Embryonic facial prominence (tissue), 1 donor: ENCODE results near the gene NFYC.

Experiments
- DNase-seq: peaks from one replicate; pipeline ENCODE4 v3.0.0-alpha.2; 2016; ENCODE audit errors: extremely low spot score

Gene NFYC

DNA sequence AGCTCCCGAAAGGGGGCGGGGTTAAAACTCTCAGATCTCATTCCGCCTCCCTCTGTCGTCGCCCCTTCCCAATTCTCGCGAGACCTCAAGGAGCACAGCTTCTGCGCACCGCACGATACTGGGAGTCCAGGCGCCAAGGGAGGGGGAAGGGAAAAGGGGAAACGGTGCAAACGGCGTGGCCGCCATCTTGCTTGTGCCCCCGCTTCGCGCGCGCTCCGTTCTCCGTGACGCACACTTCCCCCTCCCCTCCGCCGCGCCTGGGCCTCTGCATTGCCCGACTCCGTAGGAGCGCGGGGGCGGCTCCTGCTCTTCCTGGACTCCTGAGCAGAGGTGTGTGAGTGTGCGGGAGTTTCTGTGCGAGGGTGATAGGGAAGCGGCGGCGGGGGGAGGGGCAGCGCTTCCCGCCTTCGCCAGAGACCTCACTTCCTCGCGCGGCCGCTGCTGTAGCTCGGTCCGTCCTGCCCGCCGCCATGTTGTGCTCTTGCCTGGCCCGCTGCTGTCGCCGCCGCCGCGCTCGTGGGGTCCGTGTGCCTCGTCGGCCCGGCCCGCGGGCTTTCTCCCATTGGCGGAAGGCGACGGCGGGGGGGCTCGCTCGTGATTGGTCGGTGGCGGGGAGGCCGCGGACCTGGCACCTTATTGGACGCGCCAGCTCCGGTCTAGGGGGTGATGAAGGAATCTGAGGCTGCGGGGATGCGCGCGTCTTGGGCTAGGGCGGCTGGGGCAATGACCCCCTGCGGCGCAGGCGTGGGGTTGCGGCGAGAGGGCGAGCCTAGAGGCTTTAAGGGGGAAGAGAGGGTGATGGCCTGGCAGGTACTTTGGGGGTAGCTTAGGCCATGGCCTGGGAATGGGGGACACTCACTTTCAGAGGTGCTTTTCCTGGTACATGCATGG is at the start of gene NFYC:
TSS of gene NFYC (plus strand) at position 167 of the 891 bp plus-strand sequence. CDS start 47,140 bp downstream, outside the sequence.
- peak; percentile 100 for DNase-seq

DNA sequence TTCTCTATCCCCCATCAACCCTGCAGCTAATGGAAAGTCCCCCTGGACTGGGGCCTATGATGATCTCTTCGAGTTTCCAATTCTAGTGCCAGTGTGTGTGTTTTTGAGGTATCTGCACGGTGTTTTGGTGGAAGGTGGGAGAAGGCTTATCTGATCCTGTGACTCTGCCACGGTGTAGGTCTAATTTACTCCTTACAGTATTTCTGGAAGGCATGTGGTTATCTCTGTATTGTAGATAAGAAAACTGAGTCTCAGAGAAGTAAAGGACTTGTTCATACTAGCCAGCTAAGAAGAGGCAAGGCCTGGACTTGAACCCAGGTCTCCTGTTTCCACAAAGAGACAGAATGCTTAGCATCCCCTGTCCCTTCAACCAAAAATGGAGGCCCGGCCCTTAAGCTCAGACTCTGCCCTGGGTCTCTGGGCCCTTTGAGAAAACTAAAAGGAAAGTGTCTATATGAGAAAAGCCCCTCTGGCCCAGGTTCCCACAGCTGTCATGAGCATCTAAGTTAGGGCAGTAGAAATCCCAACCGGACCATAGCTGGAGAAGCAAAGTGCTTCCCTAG is 46.3 kb upstream of the NFYC start:
- DNase-seq = no peak

DNA sequence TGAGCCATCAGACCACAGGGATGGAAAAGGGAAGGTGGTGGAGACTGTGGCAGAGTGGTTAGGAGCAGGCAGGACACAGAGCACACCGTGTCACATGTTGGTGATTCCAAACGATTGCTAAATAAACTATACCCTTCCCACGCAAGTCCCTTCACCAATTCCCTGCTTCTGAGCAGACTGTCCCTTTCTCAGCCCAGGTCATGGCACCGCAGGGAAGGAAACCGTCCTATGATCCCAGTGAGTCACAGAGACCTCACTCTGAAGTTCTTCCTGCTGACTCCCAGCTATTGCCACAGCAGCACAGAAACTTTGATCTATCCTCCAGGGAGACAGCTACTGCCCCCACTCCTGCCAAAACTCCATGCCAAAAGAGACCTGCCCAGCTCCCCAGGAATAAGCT is 45.2 kb upstream of the NFYC start:
- no peak for DNase-seq

DNA sequence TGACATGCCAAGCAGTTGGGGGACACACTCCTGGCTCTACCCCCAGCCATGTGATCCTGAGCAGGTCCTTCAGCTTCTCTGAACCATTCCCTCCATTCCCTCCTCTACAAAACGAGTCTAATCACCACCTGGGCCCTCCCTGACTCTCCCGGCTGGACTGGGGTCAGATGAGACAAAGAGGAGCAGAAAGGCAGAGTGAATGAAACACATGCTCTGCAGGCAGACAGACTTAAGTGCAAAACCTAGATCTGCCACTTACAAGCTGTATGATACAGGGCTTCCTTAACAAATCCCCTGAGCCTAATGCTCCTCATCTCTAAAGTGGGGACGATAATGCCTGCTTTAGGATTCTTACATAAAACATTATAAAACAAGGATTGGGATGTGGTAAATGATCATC is 43.3 kb upstream of the NFYC start:
- no peak for DNase-seq

DNA sequence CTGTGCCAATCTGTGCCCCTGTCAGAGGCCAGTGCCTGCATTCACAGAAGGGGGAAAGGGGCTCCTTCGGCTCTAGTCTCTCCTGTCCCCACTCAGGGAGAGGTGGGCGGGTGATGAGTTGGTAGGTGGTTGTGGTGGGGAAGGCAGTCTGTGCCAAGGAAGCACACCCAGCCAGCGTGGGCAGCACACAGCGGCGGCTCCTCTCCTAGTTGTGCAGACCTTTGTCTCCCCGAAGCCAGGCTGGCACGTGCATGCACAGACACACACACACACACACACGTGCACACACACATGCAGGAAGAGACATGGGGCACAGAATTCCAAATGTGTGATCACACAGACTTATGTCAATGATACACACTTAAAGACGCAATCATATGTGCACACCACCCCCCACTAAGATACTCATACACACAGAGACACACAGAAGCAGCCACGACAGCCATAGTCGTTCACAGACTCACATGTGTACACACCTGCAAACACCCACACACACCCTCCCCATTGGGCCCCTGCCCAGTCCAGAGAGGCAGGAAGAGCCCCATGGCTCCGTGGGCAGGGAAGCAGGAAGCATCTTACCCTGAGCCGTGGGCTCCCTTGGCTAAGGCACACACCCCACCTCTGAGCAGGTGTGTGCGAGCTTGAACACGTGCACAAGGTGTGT is 42.4 kb upstream of the NFYC start:
- no peak for DNase-seq

DNA sequence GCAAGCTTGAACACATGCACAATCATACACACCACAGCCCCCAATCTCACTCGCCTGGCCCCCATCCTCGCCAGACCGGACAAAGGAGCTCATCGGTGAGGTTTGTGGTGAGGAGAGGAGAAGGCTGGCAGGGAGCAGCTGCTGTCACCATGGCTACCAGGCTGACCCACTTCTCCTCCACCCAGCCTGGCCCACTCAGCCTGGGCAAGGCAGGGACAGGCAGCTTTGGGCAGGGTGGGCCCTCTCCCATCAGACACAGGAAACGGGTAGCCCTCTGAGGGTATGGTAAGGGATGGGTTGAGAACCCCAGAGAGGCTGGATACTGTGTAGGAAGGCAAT is 41.9 kb upstream of the NFYC start:
- DNase-seq = no peak

DNA sequence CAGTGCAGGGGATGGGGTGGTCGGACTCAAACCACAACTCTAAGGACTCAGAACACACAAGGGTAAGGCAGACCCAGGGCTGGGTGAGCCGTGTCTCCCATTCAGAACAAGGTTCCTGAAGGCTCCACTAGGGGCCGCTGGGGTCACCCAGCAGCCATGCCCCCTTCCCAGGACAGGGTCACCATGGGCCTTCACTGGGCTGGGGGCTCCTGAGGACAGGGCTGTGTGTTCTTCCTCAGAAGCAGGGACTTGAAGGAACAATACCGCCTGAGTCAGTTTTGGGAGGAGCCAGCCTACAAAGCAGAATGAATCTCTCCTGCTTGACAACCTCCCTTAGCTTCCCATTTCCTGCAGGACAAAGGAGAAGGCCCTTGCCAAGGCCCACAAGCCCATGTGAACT is 41.4 kb upstream of the NFYC start:
- DNase-seq = no peak

DNA sequence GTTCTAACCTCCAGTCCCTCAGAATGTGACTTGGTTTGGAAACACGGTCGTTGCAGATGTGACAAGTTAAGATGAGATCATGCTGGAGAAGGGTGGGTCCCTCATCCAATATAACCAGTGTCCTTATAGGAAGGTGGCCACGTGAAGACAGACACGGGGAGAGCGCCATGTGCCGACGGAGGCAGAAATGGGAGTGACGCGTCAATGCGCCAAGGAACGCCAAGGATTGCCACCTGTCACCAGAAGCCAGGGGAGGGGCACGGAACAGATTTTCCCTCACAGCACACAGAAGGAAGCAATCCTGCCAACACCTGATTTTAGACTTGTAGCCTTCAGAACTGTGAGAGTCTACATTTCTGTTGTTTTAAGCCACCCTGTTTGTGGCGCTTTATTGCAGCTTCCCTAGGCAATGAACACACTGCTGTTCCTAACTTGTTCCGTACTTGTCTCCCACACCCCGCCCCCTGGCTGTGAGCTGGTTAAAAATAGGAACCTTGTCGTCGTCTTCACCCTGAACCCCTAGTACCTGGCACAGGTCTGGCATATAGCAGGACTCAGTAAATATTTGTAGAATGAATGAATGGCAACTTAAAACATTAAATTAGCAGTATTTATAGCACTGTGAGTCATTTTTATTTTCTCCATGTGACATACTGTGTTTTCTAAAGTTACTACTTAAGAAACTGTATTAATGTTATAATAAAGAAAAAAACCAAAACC is 40.2 kb upstream of the NFYC start:
- no peak for DNase-seq

DNA sequence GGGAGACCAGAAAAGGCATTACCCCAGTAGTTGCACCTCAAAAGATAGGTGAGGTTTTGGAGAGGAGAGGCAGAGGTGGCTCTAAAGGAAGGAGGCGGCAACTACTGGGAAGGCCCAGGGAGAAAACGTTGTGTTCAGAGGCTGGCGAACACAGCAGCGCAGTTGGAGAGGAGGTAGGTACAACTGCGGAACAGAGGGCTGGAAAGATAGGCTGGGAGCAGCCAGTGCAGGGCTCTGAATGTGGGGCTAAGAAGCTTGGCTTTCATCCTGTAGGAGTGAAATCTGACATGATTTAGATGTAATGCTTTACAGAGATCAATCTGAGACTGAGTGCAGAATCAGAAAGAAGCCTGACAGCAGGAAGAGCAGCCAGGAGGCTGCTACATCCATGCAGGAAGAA is 39.0 kb upstream of the NFYC start:
- no peak for DNase-seq

DNA sequence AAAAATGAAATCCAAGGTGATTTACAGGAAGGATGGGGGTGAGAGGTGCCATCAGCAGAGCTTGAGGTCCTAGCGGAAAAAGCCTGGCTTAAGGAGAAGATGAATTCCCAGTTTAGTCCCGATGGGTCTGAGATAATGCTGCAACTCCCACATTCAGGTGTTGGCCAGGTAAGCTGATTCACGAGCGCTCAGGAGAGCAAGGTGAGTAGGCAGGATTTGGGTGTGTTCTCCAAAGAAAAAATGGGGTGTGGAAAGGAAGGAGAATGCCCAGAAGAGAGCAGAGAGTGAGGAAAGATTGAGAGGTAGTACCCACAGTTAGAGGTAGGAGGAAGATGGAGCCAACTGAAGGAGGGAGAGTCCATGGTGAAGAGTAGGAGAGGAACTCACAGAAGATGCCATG is 38.5 kb upstream of the NFYC start:
- DNase-seq = no peak

DNA sequence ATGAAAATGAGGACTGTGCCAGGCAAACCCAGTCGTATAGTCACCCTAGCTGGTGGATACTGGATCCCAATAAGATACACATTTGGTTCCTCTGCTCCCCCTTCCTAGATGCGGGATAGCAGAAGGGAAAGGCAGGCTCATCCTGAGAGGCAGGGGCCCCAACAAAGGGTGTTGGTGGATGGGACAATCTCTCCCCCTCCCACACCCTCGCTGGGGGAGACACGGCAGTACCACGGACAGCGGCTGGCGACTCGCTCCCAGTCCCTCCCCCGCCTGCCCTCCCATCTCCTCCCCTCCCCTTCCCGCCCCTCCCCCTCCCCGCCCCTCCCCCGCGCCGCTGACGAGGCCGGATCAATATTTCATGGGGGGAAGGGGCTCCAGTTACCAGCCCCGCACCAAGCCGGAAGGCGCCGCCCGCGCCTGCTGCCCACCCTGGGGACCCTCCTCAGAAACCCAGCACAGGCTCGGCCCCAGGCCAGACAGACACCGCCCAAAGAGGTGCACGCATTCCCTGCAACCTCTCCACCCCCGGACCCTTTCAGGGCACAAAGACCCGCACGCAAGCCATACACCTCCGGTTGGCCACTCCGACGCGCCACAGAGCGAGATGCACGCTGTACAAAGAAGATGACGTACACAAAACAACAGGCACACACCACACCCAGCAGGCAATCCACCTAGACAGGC is 37.5 kb upstream of the NFYC start:
- no peak for DNase-seq

DNA sequence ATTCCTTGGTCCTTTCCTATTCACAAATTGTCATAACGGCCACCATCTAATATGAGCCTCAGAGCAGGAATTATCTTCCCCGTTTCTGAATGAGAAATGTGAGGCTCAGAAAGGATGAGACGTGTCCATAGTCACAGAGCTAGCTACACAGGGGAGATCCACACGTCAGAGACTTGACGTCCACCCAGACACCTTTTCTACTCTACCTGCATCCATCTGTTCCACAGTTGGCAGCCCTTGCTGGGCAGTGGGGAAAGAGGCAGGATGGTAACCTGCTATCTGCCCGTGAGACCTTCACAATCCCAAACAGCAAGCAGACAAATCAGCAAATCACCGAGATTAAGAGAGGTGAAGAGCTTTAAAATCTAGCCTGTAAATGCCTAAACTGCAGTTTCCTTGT is 34.5 kb upstream of the NFYC start:
- no peak for DNase-seq

DNA sequence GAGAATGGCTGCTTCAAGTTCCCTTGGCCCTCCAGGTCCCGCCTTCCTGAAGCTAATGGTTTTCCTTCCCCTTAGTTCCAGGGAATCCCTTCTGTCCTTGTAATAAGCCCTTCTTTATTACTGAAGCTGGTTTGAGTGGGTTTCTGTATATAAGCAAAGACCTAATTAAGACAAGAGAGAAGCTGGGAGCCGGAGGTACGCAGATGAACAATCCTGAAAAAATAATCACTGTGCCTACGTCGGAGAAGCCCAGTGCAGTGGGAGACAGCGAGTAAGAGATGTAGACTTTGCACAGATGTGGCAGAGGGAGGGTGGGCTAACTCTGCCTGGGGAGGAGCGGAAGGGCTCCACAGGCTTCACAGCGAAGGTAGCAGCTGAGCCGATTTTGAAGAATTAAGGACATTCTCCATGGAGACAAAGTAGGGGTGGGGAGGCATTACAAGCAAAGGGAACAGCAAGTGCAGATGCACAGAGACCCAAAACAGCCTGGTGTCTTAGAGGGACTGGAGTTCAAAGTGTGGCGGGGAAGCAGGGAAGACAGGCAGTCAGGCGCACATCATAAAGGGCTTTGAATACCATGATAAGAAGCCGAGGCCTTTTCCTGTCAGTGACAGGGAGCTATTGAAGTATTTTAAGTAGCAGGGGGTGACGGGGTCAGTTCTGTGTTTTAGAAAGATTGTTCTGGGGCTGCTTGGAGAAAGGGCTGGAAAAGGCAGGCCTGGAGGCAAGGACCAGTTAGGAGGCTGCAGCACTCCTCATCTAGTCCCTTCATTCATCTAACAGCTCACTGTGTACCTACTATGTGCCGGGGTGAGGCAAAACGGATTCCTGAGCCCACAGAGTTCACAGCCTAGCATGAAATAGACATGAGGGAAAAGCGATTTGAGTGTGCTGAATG is 32.5 kb upstream of the NFYC start:
- DNase-seq = no peak

DNA sequence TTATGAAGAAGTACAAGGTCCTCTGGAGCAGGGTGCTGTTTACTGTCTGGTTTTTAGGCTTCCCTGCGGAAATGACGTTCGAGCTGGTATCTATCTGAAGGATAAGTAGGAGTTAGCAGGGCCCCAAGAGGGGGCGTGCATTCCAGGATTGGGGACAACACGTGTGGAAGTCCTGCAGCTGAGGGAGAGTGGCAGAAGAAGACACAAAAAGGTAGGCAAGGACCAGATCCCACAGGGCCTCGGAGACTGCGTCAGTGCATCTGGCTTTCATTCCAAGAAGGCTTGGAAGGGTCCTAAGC is 31.9 kb upstream of the NFYC start:
- no peak for DNase-seq

DNA sequence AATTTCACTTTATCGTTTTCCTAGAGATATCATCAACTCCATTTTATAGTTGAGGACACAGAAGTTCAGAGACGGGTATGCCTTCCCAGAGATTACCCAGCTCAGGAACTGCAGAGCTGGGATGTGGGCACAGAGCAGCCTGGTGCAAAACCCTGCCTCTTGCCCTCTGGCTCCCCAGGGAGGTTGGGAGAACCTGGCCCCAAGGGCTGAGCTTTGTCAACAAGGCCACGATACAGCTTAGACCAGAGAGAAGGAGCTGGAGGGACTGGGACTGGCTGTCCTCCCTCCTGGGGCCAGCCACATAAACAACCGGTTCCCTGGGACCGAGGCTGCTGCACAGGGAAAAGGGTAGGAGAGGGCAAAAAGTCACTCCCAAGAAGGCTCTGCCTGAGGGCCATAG is 29.8 kb upstream of the NFYC start:
- DNase-seq = no peak

DNA sequence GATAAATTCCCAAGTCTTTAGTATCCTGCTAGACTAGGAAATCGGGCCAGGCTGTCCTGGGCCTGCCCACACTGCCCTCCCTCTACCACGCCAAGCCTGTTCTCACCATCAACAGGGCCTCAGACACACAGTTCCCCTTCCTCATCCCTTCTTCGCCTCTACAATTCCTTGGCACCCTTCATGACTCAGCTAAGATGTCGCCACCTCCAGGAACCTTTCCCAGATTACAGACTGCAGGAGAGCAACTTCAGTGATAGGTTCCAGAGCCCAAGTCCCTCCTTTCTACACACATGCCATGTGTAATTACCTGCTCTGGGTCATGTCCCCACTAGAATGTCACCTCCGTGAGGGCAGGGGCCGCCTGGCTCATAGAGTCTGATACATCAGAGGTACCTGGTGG is 29.4 kb upstream of the NFYC start:
- no peak for DNase-seq

DNA sequence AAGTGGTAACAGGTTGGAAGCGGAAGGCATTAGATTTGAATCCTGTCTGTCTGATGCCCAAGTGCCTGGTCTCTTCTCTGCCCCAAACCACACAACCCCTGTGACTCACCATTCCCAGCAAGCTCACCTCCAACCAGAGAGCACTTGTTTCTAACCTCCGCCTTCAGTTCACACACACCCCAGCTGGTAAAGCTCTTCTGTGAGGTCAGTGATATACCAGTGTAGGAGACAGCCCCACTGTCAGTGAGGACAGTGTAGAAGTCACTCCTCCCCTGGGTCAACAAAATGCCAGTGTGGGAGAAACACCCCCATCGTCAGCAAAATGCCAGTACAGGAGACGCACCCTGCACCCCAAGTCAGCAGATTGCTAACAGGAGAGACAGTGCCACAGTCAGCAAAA is 28.6 kb upstream of the NFYC start:
- DNase-seq = no peak

DNA sequence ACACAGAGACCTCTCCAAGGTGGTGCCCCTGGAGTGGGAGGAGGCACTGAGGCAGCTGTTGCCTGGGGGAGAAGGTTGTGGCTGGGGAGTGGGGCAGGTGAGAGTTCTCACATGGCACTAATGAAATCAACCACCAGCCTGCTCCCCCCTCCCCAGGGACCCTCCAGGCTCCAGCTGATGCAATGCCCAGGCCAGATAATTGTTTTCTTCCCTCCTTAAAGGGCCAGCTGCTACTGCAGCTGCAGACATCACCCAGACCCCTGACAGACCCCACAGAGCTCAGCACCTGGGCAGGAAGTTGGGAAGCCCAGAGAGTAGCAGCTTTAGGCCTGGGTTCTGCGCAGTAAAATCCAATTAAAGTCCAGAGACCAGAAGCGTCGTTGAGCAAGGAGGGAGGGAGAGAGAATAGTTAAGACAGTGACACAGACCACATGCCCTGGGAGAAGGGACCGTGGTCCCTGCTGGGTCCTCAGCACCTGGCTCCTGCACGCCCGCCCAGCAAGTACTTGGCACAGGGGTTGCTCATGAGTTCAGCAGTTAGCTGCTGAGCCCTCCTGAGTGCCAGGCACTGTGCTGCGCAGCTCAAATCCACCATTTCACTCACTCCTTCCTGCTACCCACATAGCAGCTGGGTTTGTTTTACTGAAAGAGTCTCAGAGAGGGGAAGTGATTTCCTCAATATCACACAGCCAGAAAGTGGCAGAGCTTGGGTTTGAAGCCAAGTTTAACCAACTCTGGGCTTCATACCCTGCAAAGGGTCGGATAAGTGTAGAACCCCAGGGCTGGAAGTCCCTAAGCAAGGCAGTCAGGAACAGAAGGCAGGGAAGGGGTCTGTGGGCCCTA is 28.0 kb upstream of the NFYC start:
- DNase-seq = no peak

DNA sequence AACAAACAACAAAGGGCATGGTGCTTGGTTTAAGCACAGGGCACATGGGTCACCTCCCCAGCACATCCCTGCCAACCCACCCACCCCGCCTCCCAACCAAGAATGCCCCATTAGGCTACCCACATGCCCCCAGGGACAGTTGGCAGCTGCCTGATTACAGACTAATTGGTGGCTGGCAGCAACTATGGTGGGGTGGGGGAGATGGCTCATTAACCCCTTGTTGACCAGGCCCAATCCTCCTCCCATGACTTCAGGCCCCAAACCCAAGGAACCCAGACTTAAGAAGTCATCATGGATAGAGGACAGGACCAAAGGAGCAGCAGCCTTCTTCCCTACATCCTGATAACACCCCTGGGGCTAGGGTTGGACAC is 27.4 kb upstream of the NFYC start:
- DNase-seq = no peak

DNA sequence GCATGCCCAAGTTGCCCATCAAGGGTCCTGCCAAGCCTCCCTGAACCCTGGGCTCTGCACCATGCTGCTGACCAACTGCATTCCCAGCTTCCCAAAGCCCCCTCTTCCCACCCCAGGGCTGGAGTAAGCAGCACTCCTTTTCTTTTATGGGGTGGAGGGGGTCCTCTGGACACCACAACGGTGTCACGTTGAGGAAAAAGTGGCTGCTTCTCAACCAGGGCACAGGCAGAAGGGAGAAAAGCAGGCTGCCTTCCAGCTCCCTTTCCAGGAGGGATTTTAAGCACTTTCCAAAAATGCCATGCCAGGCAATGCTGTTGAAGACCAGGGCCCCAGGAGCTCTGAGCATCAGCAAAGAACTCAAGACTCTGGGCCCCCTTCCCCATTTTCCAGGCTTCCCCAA is 26.7 kb upstream of the NFYC start:
- DNase-seq = no peak
